ENCODE results near the gene CORIN. TPM values are rescaled to one million over a fixed set of nuclear protein-coding genes. Genes with fewer than 3 reads are reported as not detected.

Gene CORIN
- total and polyA plus RNA-seq, 2 of the 13 experiments (the other 11 are each of a cell fraction or from before 2014, with no cell fraction given): 0.84 to 1.2 TPM

- no peak for TF ChIP-seq ZNF710 (CRISPR knock-in tag; IDR thresholded peaks at IDR 0.05; ENCODE audit: borderline replicate concordance)
These were observed 118.3 kb downstream of the CORIN start (continued) for GRCh38 chr4:47719576-47719975.

- no peak for DNase-seq (ENCODE audit: low spot score)
- CTCF ChIA-PET (ENCODE audit: low intra/inter-chr PET ratio, low total read pairs): no interaction called here
- TF ChIP-seq ZNF598 (CRISPR knock-in tag; IDR thresholded peaks at IDR 0.05; ENCODE audit: borderline replicate concordance) (no peak), IRF1 (CRISPR knock-in tag; IDR thresholded peaks at IDR 0.05; ENCODE audit: low read depth) (no peak), KDM6A (CRISPR knock-in tag; IDR thresholded peaks at IDR 0.05; ENCODE audit: low read depth) (no peak), PBX2 (CRISPR knock-in tag; IDR thresholded peaks at IDR 0.05) (no peak), AGO1 (IDR thresholded peaks at IDR 0.05; ENCODE audit: low read depth, low read length, poor library complexity, severe bottlenecking) (no peak), ZBTB38 (CRISPR knock-in tag; IDR thresholded peaks at IDR 0.05) (no peak), HMGA1 (CRISPR knock-in tag; conservative IDR thresholded peaks at IDR 0.05) (no peak), NFAT5 (CRISPR knock-in tag; IDR thresholded peaks at IDR 0.05) (no peak)
These were observed 119.2 kb downstream of the CORIN start for GRCh38 chr4:47718696-47719095.

More at GRCh38 chr4:47718696-47719095, 119.2 kb downstream of the CORIN start:
- ATAC-seq (no peak), FAIRE-seq (no peak)
- H4K20me1 ChIP-seq (ENCODE audit: insufficient read depth, low read length): no peaks in the 10 kb centered on the region
- H3K9me3 ChIP-seq (ENCODE audit: low read length): no peaks in the 10 kb centered on the region
- H3K27ac ChIP-seq (ENCODE audit: extremely low read length, insufficient read depth, low read length): no peak overlapping the region
- in situ Hi-C loops (cut with HindIII; ENCODE audit: extremely low pct_ligation_motif_present, low pct_unique_long_range_greater_than_20kb) (loop anchor here (25.0 kb wide), 1 partner anchor 369 kb away; no protein-coding TSS in a partner anchor), intact Hi-C loops (cut with micrococcal nuclease; ENCODE audit: unreplicated experiment) (no loop called here)
- H3K9ac ChIP-seq (ENCODE audit: insufficient read depth, low read depth, low read length): no peak overlapping the region
- H3K4me1 ChIP-seq (ENCODE audit: insufficient read depth, low read length): peaks cover 10% of the 10 kb centered on the region
- no peak overlapping the region for H3K4me2 ChIP-seq (ENCODE audit: low read depth, low read length)
- H3K79me2 ChIP-seq (ENCODE audit: insufficient read depth, low read length): no peaks in the 10 kb centered on the region
- H3K27me3 ChIP-seq (ENCODE audit: control insufficient read depth in 1 of 2, insufficient read depth in 2 of 2, low read length in 2 of 2): peaks cover 0 to 7% of the 10 kb centered on the region in 2 experiments; a peak in 2 of 5 replicates
- no peak overlapping the region for H3K4me3 ChIP-seq (replicated peaks in 1 of 3; ENCODE audit: insufficient read depth in 1 of 3, low read depth in 2 of 3, low read length in 3 of 3)
- 57% methylated on average over 2 of the region's 2 CpGs for WGBS (ENCODE audit: low lambda C conversion rate)
- BruUV-seq (replicated peaks): no TSS peak
- no peaks in the 10 kb centered on the region for H3K36me3 ChIP-seq (replicated peaks in 1 of 2; ENCODE audit: control insufficient read depth in 1 of 2, insufficient read depth in 2 of 2, low read length in 2 of 2)
- no peak overlapping the region for H2AFZ ChIP-seq (ENCODE audit: low read length)
- POLR2A ChIA-PET: no interaction called here

All from HepG2 (cell line).